GM19468 (cell line): Measurements from ENCODE around the gene DHRSX.
"Not testable (repeated sequence)": the region's sequence is repeated elsewhere in the genome, so short reads cannot be mapped to it uniquely, and the experiment has no call there.

ENCODE experiments used
- ATAC-seq: cut with Tn5 transposase; IDR thresholded peaks from one replicate; pipeline ENCODE4 v1.9.1; 2021; ENCODE audit warnings: mild to moderate bottlenecking, moderate library complexity, moderate number of reproducible peaks; ENCODE audit not compliant: unreplicated experiment; ENCODE audit errors: extremely low read depth

DHRSX gene

GRCh38 chrX:2479420-2479780, 21.4 kb downstream of the DHRSX start:
- ATAC-seq = no peak

GRCh38 chrX:2478546-2479419, 22.0 kb downstream of the DHRSX start:
- ATAC-seq = no peak

GRCh38 chrX:2477313-2477712, 23.5 kb downstream of the DHRSX start:
- not testable (repeated sequence) for ATAC-seq

GRCh38 chrX:2474963-2475726, 25.6 kb downstream of the DHRSX start:
- no peak for ATAC-seq

GRCh38 chrX:2474280-2474962, 26.4 kb downstream of the DHRSX start:
- ATAC-seq = no peak

- ATAC-seq = not testable (repeated sequence)
Observed at GRCh38 chrX:2473064-2473463, 27.7 kb downstream of the DHRSX start.

- ATAC-seq = no peak
Observed at GRCh38 chrX:2471641-2472040, 29.1 kb downstream of the DHRSX start.

- ATAC-seq = not testable (repeated sequence)
Observed at GRCh38 chrX:2471126-2471525, 29.6 kb downstream of the DHRSX start.

- not testable (repeated sequence) for ATAC-seq
Observed at GRCh38 chrX:2469852-2470251, 30.9 kb downstream of the DHRSX start.

- ATAC-seq = no peak
Observed at GRCh38 chrX:2469196-2469685, 31.5 kb downstream of the DHRSX start.

- ATAC-seq = no peak
Observed at GRCh38 chrX:2468261-2469195, 32.2 kb downstream of the DHRSX start.

GRCh38 chrX:2466876-2467656, 33.7 kb downstream of the DHRSX start:
- no peak for ATAC-seq

GRCh38 chrX:2464677-2465166, 36.1 kb downstream of the DHRSX start:
- no peak for ATAC-seq

GRCh38 chrX:2463973-2464676, 36.7 kb downstream of the DHRSX start:
- ATAC-seq = no peak

GRCh38 chrX:2463481-2463880, 37.3 kb downstream of the DHRSX start:
- ATAC-seq = not testable (repeated sequence)

- ATAC-seq = no peak
Observed at GRCh38 chrX:2462780-2463179, 38.0 kb downstream of the DHRSX start.

GRCh38 chrX:2462074-2462473, 38.7 kb downstream of the DHRSX start:
- no peak for ATAC-seq

GRCh38 chrX:2461711-2462016, 39.1 kb downstream of the DHRSX start:
- ATAC-seq = no peak
